GM23338 (cell line): Measurements from ENCODE around the gene LHX4. TPM values are rescaled to one million over a fixed set of nuclear protein-coding genes. Genes with fewer than 3 reads are reported as not detected.

Experiments
- ATAC-seq: fragments of 200-7000 bp; cut with Tn5 transposase; 3 replicates; pipeline ENCODE4 v1.9.1; 2020
- DNase-seq: peaks from one replicate; pipeline ENCODE4 v3.0.0-alpha.2; 2015; ENCODE audit warnings: low spot score
- H2AFZ ChIP-seq: fragments of 200-600 bp; sonication (generic); 2 replicates; pipeline ENCODE4 v1.8.0; 2016; ENCODE audit warnings: antibody characterized with exemption, mild to moderate bottlenecking, moderate library complexity
- H3F3A ChIP-seq: fragments of 200-600 bp; sonication (generic); replicated peaks from 2 replicates; pipeline ENCODE4 v1.8.0; 2017; ENCODE audit warnings: antibody characterized with exemption, mixed run types, low read depth
- H3K27ac ChIP-seq: fragments of 200-600 bp; sonication (generic); 2 replicates; pipeline ENCODE4 v1.6.1; 2016; ENCODE audit warnings: low read depth
- H3K27me3 ChIP-seq: fragments of 200-600 bp; sonication (generic); 2 replicates; pipeline ENCODE4 v1.8.0; 2016; ENCODE audit warnings: mild to moderate bottlenecking, mixed run types, moderate library complexity; ENCODE audit not compliant: insufficient read depth
- H3K36me3 ChIP-seq: fragments of 200-600 bp; sonication (generic); 2 replicates; pipeline ENCODE4 v1.8.0; 2016; ENCODE audit warnings: mild to moderate bottlenecking; ENCODE audit not compliant: insufficient read depth
- H3K4me1 ChIP-seq: fragments of 200-600 bp; sonication (generic); 2 replicates; pipeline ENCODE4 v1.8.0; 2016; ENCODE audit warnings: mild to moderate bottlenecking, moderate library complexity; ENCODE audit not compliant: insufficient read depth
- H3K4me2 ChIP-seq: fragments of 200-600 bp; sonication (generic); 2 replicates; pipeline ENCODE4 v1.7.1; 2017; ENCODE audit warnings: mixed run types
- H3K4me3 ChIP-seq: fragments of 200-600 bp; sonication (generic); 2 replicates; pipeline ENCODE4 v1.6.1; 2016; ENCODE audit warnings: mixed run types
- H3K79me2 ChIP-seq: fragments of 200-600 bp; sonication (generic); replicated peaks from 2 replicates; pipeline ENCODE4 v1.8.0; 2017; ENCODE audit warnings: mild to moderate bottlenecking; ENCODE audit not compliant: insufficient read depth
- H3K9me2 ChIP-seq: fragments of 200-600 bp; sonication (generic); 2 replicates; pipeline ENCODE4 v1.8.0; 2017; ENCODE audit not compliant: insufficient read depth
- H4K20me1 ChIP-seq: fragments of 200-600 bp; sonication (generic); replicated peaks from 2 replicates; pipeline ENCODE4 v1.8.0; 2017; ENCODE audit warnings: mild to moderate bottlenecking; ENCODE audit not compliant: insufficient read depth
- H3K27ac Mint-ChIP-seq: 2 replicates; pipeline ENCODE4 v1.8.0; 2020; ENCODE audit warnings: inconsistent platforms, mild to moderate bottlenecking, moderate library complexity, mixed read lengths
- H3K27me3 Mint-ChIP-seq: 3 replicates; pipeline ENCODE4 v1.8.0; 2022; ENCODE audit warnings: low read depth, mild to moderate bottlenecking, moderate library complexity, mixed read lengths, inconsistent platforms; ENCODE audit not compliant: insufficient read depth, poor library complexity
- H3K36me3 Mint-ChIP-seq: 3 replicates; pipeline ENCODE4 v1.8.0; 2021; ENCODE audit warnings: low read depth, mild to moderate bottlenecking, inconsistent platforms, moderate library complexity, mixed read lengths
- H3K4me1 Mint-ChIP-seq: 3 replicates; pipeline ENCODE4 v1.8.0; 2020; ENCODE audit warnings: mild to moderate bottlenecking, inconsistent platforms, mixed read lengths
- H3K4me3 Mint-ChIP-seq: 3 replicates; pipeline ENCODE4 v1.8.0; 2021; ENCODE audit warnings: moderate library complexity, mild to moderate bottlenecking, inconsistent platforms, mixed read lengths
- H3K9me3 Mint-ChIP-seq: 3 replicates; pipeline ENCODE4 v1.8.0; 2020; ENCODE audit warnings: moderate library complexity, mild to moderate bottlenecking, inconsistent platforms, mixed read lengths
- CREB1 ChIP-seq: fragments of 250-450 bp; sonication (Bioruptor Pico); IDR thresholded peaks from 2 replicates; pipeline ENCODE4 v1.5.0; 2020; ENCODE audit warnings: low read depth, mild to moderate bottlenecking, moderate library complexity
- CTCF ChIP-seq, 2 experiments: fragments of 200-600 bp in 1 of 2; sonication (generic) in 1 of 2; conservative IDR thresholded peaks; 2 replicates each; pipeline versions ENCODE4 v1.5.1 to v1.6.1; 2016 to 2017; ENCODE audit warnings: antibody characterized with exemption in 2 of 2, low read depth in 2 of 2, mild to moderate bottlenecking in 2 of 2, moderate library complexity in 1 of 2
- ETS1 ChIP-seq: IDR thresholded peaks from 2 replicates; pipeline ENCODE4 v1.6.1; 2016; ENCODE audit warnings: antibody characterized with exemption
- EZH2 ChIP-seq: fragments of 200-600 bp; sonication (generic); IDR thresholded peaks from one replicate; pipeline ENCODE4 v1.8.0; 2017; ENCODE audit warnings: antibody characterized with exemption, mild to moderate bottlenecking, low read depth; ENCODE audit not compliant: unreplicated experiment
- EZH2phosphoT487 ChIP-seq: fragments of 200-600 bp; sonication (generic); IDR thresholded peaks from one replicate; pipeline ENCODE4 v1.8.1; 2018; ENCODE audit warnings: antibody characterized with exemption; ENCODE audit not compliant: unreplicated experiment
- JUNB ChIP-seq: IDR thresholded peaks from one replicate; pipeline ENCODE4 v1.6.1; 2016; ENCODE audit warnings: antibody characterized with exemption; ENCODE audit not compliant: unreplicated experiment
- NANOG ChIP-seq: IDR thresholded peaks from 2 replicates; pipeline ENCODE4 v1.6.1; 2016; ENCODE audit warnings: antibody characterized with exemption, borderline replicate concordance
- POLR2AphosphoS5 ChIP-seq: IDR thresholded peaks from 2 replicates; pipeline ENCODE4 v1.6.1; 2016; ENCODE audit warnings: antibody characterized with exemption, low read depth
- REST ChIP-seq: IDR thresholded peaks from one replicate; pipeline ENCODE4 v1.6.1; 2018; ENCODE audit warnings: antibody characterized with exemption; ENCODE audit not compliant: unreplicated experiment
- STAT1 ChIP-seq: IDR thresholded peaks from one replicate; pipeline ENCODE4 v1.6.1; 2016; ENCODE audit warnings: antibody characterized with exemption; ENCODE audit not compliant: unreplicated experiment
- ZNF114 ChIP-seq: fragments of 250-450 bp; sonication (Bioruptor Pico); IDR thresholded peaks from 2 replicates; pipeline ENCODE4 v1.5.0; 2020; ENCODE audit warnings: mild to moderate bottlenecking, moderate library complexity
- ZNF331 ChIP-seq: fragments of 250-450 bp; sonication (Bioruptor Pico); IDR thresholded peaks from 2 replicates; pipeline ENCODE4 v1.5.0; 2020; ENCODE audit warnings: low read depth, mild to moderate bottlenecking, moderate library complexity
- ZNF462 ChIP-seq: fragments of 250-450 bp; sonication (Bioruptor Pico); IDR thresholded peaks from 2 replicates; pipeline ENCODE4 v1.5.0; 2020; ENCODE audit warnings: mild to moderate bottlenecking, moderate library complexity
- polyA plus RNA-seq: library from polyadenylated mRNA; unstranded; fragments of >200 nt; fragmentation: Nextera tagmentation; extraction: Ambion mirVana; gene quantifications from 2 replicates; pipeline ENCODE4 v1.2.1, GENCODE V29; 2016
- total RNA-seq: library from RNA; depleted of rRNA; stranded (reverse); fragments of >200 nt; shearing (Covaris generic); gene quantifications from 2 replicates; pipeline ENCODE4 v1.2.3, GENCODE V29; 2014

The LHX4 gene
- total and polyA plus RNA-seq, 2 experiments from 2014 or later: 1.4 to 2.5 TPM

GRCh38 chr1:180271272-180272255 is 41.5 kb downstream of the LHX4 start:
- Mint-ChIP-seq H3K27me3 (peaks cover 16% of the 10 kb centered on the region), H3K27ac (peak overlapping the region; percentile 31), H3K9me3 (peaks cover 18% of the 10 kb centered on the region; the same call in 2 of the 3 replicates), H3K4me1 (peaks cover 52% of the 10 kb centered on the region), H3K4me3 (no peak overlapping the region), H3K36me3 (peaks cover 38% of the 10 kb centered on the region)
- Histone ChIP-seq H3F3A (peaks cover 11% of the 10 kb centered on the region), H3K4me2 (0 out of 2 replicates have a peak overlapping the region, but pooled peaks have one; percentile 26), H3K27me3 (no peaks in the 10 kb centered on the region), H3K27ac (no peak overlapping the region), H2AFZ (no peak overlapping the region), H3K79me2 (no peaks in the 10 kb centered on the region), H3K4me3 (no peak overlapping the region), H4K20me1 (no peaks in the 10 kb centered on the region), H3K36me3 (peaks cover 8% of the 10 kb centered on the region), H3K9me2 (no peaks in the 10 kb centered on the region; the same call in 1 of the 2 replicates), H3K4me1 (peaks cover 26% of the 10 kb centered on the region)
- peak; percentile 15 for ATAC-seq
- TF ChIP-seq ETS1 (no peak), EZH2 (no peak), POLR2AphosphoS5 (no peak), ZNF331 (CRISPR knock-in tag) (no peak), ZNF462 (CRISPR knock-in tag) (no peak), NANOG (no peak), CREB1 (CRISPR knock-in tag) (no peak), CTCF (conservative IDR thresholded peaks at IDR 0.05; ENCODE audit: low read depth in 2 of 2) (no peak), STAT1 (no peak), JUNB (no peak), EZH2phosphoT487 (no peak), REST (no peak), ZNF114 (CRISPR knock-in tag) (no peak)
- DNase-seq: peak; percentile 27
